GM12878 (cell line): ENCODE results near the gene PPP4R4. TPM values are rescaled to one million over a fixed set of nuclear protein-coding genes. Genes with fewer than 3 reads are reported as not detected.
"Not testable (repeated sequence)": the region's sequence is repeated elsewhere in the genome, so short reads cannot be mapped to it uniquely, and the experiment has no call there.

Source experiments
- ATAC-seq: fragments of 200-7000 bp; cut with Tn5 transposase; 3 replicates; pipeline ENCODE4 v1.9.1; 2020; ENCODE audit warnings: mild to moderate bottlenecking, moderate library complexity
- BruUV-seq: library from RNA; stranded (reverse); fragments of 400-500 nt; replicated peaks from 2 replicates; lab custom pipeline; 2021; lab: Mats Ljungman, UMichigan
- CTCF ChIA-PET: fragments of 300-600 bp; sonication (Branson Sonifier 250); formaldehyde crosslinking; extraction: SDS; loops from one replicate; lab custom pipeline; 2021; ENCODE audit warnings: inconsistent platforms; lab: Yijun Ruan, JAX
- POLR2A ChIA-PET: fragments of 350-600 bp; formaldehyde crosslinking; extraction: SDS; loops from one replicate; lab custom pipeline; 2021; ENCODE audit warnings: inconsistent platforms; lab: Charles Lee
- RAD21 ChIA-PET: fragments of 300-600 bp; sonication (Branson Sonifier 250); formaldehyde crosslinking; loops from one replicate; lab custom pipeline; 2023; ENCODE audit warnings: antibody characterized with exemption; ENCODE audit not compliant: unreplicated experiment; lab: Charles Lee
- SMC1A ChIA-PET: fragments of 300-600 bp; sonication (Branson Sonifier 250); formaldehyde crosslinking; loops from one replicate; lab custom pipeline; 2023; ENCODE audit not compliant: unreplicated experiment, uncharacterized antibody; lab: Charles Lee
- DNase-seq: peaks from one replicate; pipeline ENCODE4 v3.0.0-alpha.2; 2011; ENCODE audit warnings: low read depth, low spot score
- FAIRE-seq: peaks from 3 replicates; lab custom pipeline; 2011; peaks lifted over from hg19 to GRCh38; lab: Jason Lieb, UNC
- H2AFZ ChIP-seq: 2 replicates; pipeline ENCODE4 v1.6.0; 2011; ENCODE audit warnings: low read depth, low read length, control low read depth; ENCODE audit not compliant: control insufficient read depth
- H3K27ac ChIP-seq: 2 replicates; pipeline ENCODE4 v1.5.1; 2011; ENCODE audit warnings: control low read depth; ENCODE audit not compliant: control insufficient read depth, insufficient read depth
- H3K27me3 ChIP-seq, 2 experiments: replicated peaks in 1 of 2; 2 replicates each; pipeline versions ENCODE4 v1.6.0 to v1.6.1; 2011; ENCODE audit warnings: low read length in 1 of 2; ENCODE audit not compliant: control insufficient read depth in 2 of 2, insufficient read depth in 2 of 2
- H3K36me3 ChIP-seq, 2 experiments: 2 replicates each; pipeline ENCODE4 v1.5.1; 2011; ENCODE audit warnings: low read length in 1 of 2; ENCODE audit not compliant: control insufficient read depth in 2 of 2, insufficient read depth in 2 of 2
- H3K4me1 ChIP-seq: 2 replicates; pipeline ENCODE4 v1.6.1; 2011; ENCODE audit warnings: mild to moderate bottlenecking, low read length, moderate library complexity, mixed read lengths; ENCODE audit not compliant: control insufficient read depth, insufficient read depth
- H3K4me2 ChIP-seq: 2 replicates; pipeline ENCODE4 v1.6.0; 2011; ENCODE audit warnings: control low read depth; ENCODE audit not compliant: control insufficient read depth, insufficient read depth
- H3K4me3 ChIP-seq: fragments of 200-600 bp; sonication (generic); 2 replicates; pipeline ENCODE4 v1.5.1; 2016
- H3K79me2 ChIP-seq: 2 replicates; pipeline ENCODE4 v1.6.0; 2011; ENCODE audit warnings: low read length; ENCODE audit not compliant: control insufficient read depth, insufficient read depth
- H3K9ac ChIP-seq: 2 replicates; pipeline ENCODE4 v1.8.0; 2011; ENCODE audit warnings: low read length, control low read depth, mixed read lengths; ENCODE audit not compliant: control insufficient read depth, insufficient read depth
- H3K9me3 ChIP-seq: replicated peaks from 3 replicates; pipeline ENCODE4 v1.5.1; 2011; ENCODE audit warnings: mild to moderate bottlenecking, low read length; ENCODE audit not compliant: control insufficient read depth, insufficient read depth
- H4K20me1 ChIP-seq: 2 replicates; pipeline ENCODE4 v1.6.0; 2011; ENCODE audit not compliant: control insufficient read depth, insufficient read depth
- CHD2 ChIP-seq: IDR thresholded peaks from 2 replicates; pipeline ENCODE4 v1.6.1; 2011; ENCODE audit warnings: low read depth, low read length, improper control_type of control experiment, borderline replicate concordance
- HDAC2 ChIP-seq: fragments of 200-600 bp; sonication (generic); IDR thresholded peaks from 2 replicates; pipeline ENCODE4 v1.6.1; 2017
- JUND ChIP-seq: IDR thresholded peaks from 2 replicates; pipeline ENCODE4 v1.6.1; 2012; ENCODE audit warnings: low read depth, mild to moderate bottlenecking, low read length, improper control_type of control experiment, moderate library complexity
- NBN ChIP-seq: fragments of 450-650 bp; IDR thresholded peaks from 2 replicates; pipeline ENCODE4 v1.6.1; 2016
- SIN3A ChIP-seq: IDR thresholded peaks from 2 replicates; pipeline ENCODE4 v1.6.1; 2012; ENCODE audit warnings: low read depth, low read length, improper control_type of control experiment
- SRF ChIP-seq, 2 experiments: IDR thresholded peaks; 2 replicates each; pipeline ENCODE4 v1.6.1; 2011; ENCODE audit warnings: low read depth in 2 of 2, low read length in 2 of 2, mild to moderate bottlenecking in 1 of 2, moderate library complexity in 1 of 2
- ZBED1 ChIP-seq: IDR thresholded peaks from 2 replicates; pipeline ENCODE4 v1.6.1; 2016; ENCODE audit warnings: borderline replicate concordance
- ZNF622 ChIP-seq: fragments of 450-650 bp; IDR thresholded peaks from 2 replicates; pipeline ENCODE4 v1.6.1; 2017; ENCODE audit warnings: mild to moderate bottlenecking, inconsistent platforms
- WGBS: methylation state at CpG from one replicate; pipeline ENCODE4 v1.1.6; 2016; ENCODE audit warnings: low lambda C conversion rate; ENCODE audit not compliant: insufficient replicate concordance, insufficient coverage; ENCODE audit errors: missing lambda C conversion rate; 5-methylcytosine and 5-hydroxymethylcytosine counted together
- in situ Hi-C: fragments of 300-500 bp; cut with MboI; formaldehyde crosslinking; loops from 9 replicates; pipeline ENCODE4 v1.14.3; 2018; ENCODE audit warnings: mixed read lengths
- intact Hi-C: fragments of 100-400 bp; cut with micrococcal nuclease; formaldehyde crosslinking; loops from one replicate; pipeline ENCODE4 v1.14.2; 2022; ENCODE audit not compliant: unreplicated experiment
- polyA plus RNA-seq, 11 experiments: library from polyadenylated mRNA; depleted of rRNA in 4 of 11; unstranded in 6 of 11; stranded (reverse) in 5 of 11; fragments of >200 nt; fragmentation: Nextera tagmentation in 4 of 11; fragmentation: Illumina TruSeq in 1 of 11; extraction: Ambion mirVana in 4 of 11; extraction: Trizol in 1 of 11; gene quantifications; 1 replicate in 1 of 11; 2 replicates in 10 of 11; pipeline versions ENCODE4 v1.2.1 to v1.2.3, GENCODE V29; 2011 to 2016; ENCODE audit warnings: inconsistent platforms in 2 of 11, missing spikeins in 2 of 11, low read depth in 1 of 11
- total RNA-seq, 4 experiments: library from RNA; depleted of rRNA in 3 of 4; stranded (reverse); fragments of >200 nt in 3 of 4; fragmentation: Illumina TruSeq in 1 of 4; extraction: Trizol in 1 of 4; gene quantifications; 2 replicates each; pipeline versions ENCODE4 v1.2.1 to v1.2.3, GENCODE V29; 2013 to 2021
- TF ChIP-seq, protein P1 (sequence below): fragments of 150-350 bp; IDR thresholded peaks from 2 replicates; pipeline ENCODE4 v1.6.1; 2014; ENCODE audit warnings: mild to moderate bottlenecking, low read depth, low read length
- TF ChIP-seq, protein P2 (sequence below): fragments of 450-650 bp; IDR thresholded peaks from 2 replicates; pipeline ENCODE4 v1.6.1; 2017; ENCODE audit warnings: mild to moderate bottlenecking
- TF ChIP-seq, protein P3 (sequence below), 3 experiments: IDR thresholded peaks in 2 of 3; conservative IDR thresholded peaks in 1 of 3; 2 replicates each; pipeline ENCODE4 v1.5.1; 2011; ENCODE audit warnings: low read depth in 3 of 3, low read length in 3 of 3, mild to moderate bottlenecking in 3 of 3, control low read depth in 2 of 3, moderate library complexity in 2 of 3, inconsistent platforms in 1 of 3, mixed read lengths in 1 of 3; ENCODE audit not compliant: control insufficient read depth in 2 of 3, insufficient read depth in 1 of 3; ENCODE audit errors: extremely low read depth in 1 of 3

PPP4R4 gene
- total and polyA plus RNA-seq, 10 of the 15 experiments (the other 5 are each of a cell fraction or from before 2014, with no cell fraction given): 0.01 to 0.13 (median 0.08) TPM; not detected in 4

DNA sequence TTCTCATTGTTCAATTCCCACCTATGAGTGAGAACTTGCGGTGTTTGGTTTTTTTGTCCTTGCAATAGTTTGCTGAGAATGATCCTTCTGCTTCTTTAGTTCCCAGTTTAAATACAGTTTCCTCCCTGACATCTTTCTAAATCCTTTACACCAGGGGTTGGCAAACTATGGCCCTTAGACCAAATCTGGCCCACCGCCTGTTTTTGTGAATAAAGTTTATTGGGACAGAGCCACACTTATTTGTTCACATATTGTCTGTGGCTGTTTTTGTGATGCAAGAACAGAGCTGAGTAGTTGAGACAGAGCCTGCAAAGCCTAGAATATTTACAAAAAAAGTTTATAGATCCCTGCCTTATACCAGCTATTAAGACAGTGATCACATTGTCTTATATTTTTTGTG, 65.3 kb downstream of the PPP4R4 start (continued):
- TF ChIP-seq, protein P1, sequence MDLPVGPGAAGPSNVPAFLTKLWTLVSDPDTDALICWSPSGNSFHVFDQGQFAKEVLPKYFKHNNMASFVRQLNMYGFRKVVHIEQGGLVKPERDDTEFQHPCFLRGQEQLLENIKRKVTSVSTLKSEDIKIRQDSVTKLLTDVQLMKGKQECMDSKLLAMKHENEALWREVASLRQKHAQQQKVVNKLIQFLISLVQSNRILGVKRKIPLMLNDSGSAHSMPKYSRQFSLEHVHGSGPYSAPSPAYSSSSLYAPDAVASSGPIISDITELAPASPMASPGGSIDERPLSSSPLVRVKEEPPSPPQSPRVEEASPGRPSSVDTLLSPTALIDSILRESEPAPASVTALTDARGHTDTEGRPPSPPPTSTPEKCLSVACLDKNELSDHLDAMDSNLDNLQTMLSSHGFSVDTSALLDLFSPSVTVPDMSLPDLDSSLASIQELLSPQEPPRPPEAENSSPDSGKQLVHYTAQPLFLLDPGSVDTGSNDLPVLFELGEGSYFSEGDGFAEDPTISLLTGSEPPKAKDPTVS: no peak
- no peak for TF ChIP-seq NBN

DNA sequence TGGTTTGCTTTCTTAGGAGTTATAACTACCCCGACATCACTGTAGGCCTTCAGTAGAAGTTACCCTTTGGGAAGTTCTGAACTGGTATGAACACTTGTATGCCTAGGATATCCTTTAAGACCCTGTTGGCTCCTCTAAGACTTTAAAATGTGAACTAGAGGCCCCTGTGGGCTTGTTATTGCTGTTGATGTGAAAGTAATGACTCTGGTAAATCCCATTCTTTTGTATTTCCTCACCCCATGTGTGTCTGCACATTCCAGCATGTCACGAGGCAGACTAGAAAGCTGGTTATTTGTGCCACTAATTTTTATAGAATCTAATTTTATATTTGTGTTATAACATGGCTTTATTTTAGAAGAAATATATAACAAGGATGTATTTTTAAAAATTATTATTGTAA, 70.1 kb downstream of the PPP4R4 start:
- no peak for FAIRE-seq
- ChIA-PET CTCF (no interaction called here), SMC1A (interaction anchor here (0.6 kb wide), 1 partner anchor 401 kb away, joined by 5 read pairs; no protein-coding TSS in a partner anchor), POLR2A (no interaction called here), RAD21 (no interaction called here)
- Histone ChIP-seq H3K4me3 (no peak overlapping the region), H3K4me2 (no peak overlapping the region), H3K4me1 (no peaks in the 10 kb centered on the region), H3K27me3 (no peaks in the 10 kb centered on the region), H3K27ac (no peak overlapping the region), H3K9me3 (no peaks in the 10 kb centered on the region), H2AFZ (no peak overlapping the region), H3K36me3 (no peaks in the 10 kb centered on the region), H4K20me1 (no peaks in the 10 kb centered on the region), H3K9ac (no peak overlapping the region), H3K79me2 (no peaks in the 10 kb centered on the region)
- TF ChIP-seq HDAC2: no peak
- TF ChIP-seq CHD2: no peak
- TF ChIP-seq JUND: no peak
- no peak for TF ChIP-seq SIN3A
- TF ChIP-seq, protein P2, sequence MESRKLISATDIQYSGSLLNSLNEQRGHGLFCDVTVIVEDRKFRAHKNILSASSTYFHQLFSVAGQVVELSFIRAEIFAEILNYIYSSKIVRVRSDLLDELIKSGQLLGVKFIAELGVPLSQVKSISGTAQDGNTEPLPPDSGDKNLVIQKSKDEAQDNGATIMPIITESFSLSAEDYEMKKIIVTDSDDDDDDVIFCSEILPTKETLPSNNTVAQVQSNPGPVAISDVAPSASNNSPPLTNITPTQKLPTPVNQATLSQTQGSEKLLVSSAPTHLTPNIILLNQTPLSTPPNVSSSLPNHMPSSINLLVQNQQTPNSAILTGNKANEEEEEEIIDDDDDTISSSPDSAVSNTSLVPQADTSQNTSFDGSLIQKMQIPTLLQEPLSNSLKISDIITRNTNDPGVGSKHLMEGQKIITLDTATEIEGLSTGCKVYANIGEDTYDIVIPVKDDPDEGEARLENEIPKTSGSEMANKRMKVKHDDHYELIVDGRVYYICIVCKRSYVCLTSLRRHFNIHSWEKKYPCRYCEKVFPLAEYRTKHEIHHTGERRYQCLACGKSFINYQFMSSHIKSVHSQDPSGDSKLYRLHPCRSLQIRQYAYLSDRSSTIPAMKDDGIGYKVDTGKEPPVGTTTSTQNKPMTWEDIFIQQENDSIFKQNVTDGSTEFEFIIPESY: no peak
- TF ChIP-seq, protein P3, sequence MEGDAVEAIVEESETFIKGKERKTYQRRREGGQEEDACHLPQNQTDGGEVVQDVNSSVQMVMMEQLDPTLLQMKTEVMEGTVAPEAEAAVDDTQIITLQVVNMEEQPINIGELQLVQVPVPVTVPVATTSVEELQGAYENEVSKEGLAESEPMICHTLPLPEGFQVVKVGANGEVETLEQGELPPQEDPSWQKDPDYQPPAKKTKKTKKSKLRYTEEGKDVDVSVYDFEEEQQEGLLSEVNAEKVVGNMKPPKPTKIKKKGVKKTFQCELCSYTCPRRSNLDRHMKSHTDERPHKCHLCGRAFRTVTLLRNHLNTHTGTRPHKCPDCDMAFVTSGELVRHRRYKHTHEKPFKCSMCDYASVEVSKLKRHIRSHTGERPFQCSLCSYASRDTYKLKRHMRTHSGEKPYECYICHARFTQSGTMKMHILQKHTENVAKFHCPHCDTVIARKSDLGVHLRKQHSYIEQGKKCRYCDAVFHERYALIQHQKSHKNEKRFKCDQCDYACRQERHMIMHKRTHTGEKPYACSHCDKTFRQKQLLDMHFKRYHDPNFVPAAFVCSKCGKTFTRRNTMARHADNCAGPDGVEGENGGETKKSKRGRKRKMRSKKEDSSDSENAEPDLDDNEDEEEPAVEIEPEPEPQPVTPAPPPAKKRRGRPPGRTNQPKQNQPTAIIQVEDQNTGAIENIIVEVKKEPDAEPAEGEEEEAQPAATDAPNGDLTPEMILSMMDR (IDR thresholded peaks at IDR 0.05 in 2 of 3, conservative IDR thresholded peaks at IDR 0.05 in 1 of 3; ENCODE audit: control insufficient read depth in 2 of 3, extremely low read depth in 1 of 3, insufficient read depth in 1 of 3, low read depth in 3 of 3, low read length in 3 of 3): no peak
- no peak for TF ChIP-seq ZNF622
- no peak for TF ChIP-seq SRF (IDR thresholded peaks at IDR 0.05; ENCODE audit: low read depth in 2 of 2, low read length in 2 of 2)
- no peak for TF ChIP-seq ZBED1
- in situ Hi-C loops: no loop called here
- intact Hi-C loops: no loop called here
- DNase-seq: no peak
- no TSS peak for BruUV-seq
- no peak for ATAC-seq
- 2% methylated on average over 2 of the region's 2 CpGs for WGBS

GRCh38 chr14:94264195-94264594, 90.1 kb downstream of the PPP4R4 start:
- not testable (repeated sequence) for H3K79me2 ChIP-seq

More at GRCh38 chr14:94264195-94264594, 90.1 kb downstream of the PPP4R4 start:
- intact Hi-C loops, H2AFZ ChIP-seq, in situ Hi-C loops, H3K9me3 ChIP-seq, SMC1A ChIA-PET, H3K36me3 ChIP-seq, DNase-seq, FAIRE-seq, H3K27ac ChIP-seq, ATAC-seq, BruUV-seq, H3K4me2 ChIP-seq, CTCF ChIA-PET, POLR2A ChIA-PET, H3K4me1 ChIP-seq, H3K4me3 ChIP-seq, RAD21 ChIA-PET, H4K20me1 ChIP-seq, H3K9ac ChIP-seq, H3K27me3 ChIP-seq: not testable (repeated sequence)
- 41% methylated on average over 3 of the region's 3 CpGs for WGBS
